Measurements from ENCODE around the gene CDH10.

Gene CDH10

DNA sequence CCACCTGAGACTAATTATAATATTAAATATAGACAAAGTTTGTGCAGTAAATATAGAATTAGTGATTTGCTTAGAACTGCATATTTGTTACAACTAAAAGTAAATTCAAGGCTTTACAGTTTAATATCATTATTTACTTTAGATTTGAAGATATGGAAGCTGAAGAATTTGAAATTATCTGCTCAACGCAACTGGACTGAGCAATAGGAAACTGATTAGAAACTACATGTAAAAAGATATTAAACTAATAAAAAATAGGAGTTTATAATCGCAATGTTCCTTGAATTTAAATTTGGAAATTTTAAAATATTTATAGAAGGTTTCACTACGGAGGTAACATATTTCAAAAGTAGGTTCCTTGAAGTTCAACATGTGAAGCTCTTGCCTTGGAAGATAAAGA is 55.2 kb downstream of the CDH10 start:
- no peaks in the 10 kb centered on the region for H3F3A ChIP-seq (ENCODE audit: insufficient read depth, low read length)
- no peak overlapping the region for H3K4me2 ChIP-seq (ENCODE audit: low read length)
- H3K36me3 ChIP-seq (ENCODE audit: insufficient read depth, low read length): no peaks in the 10 kb centered on the region
- no peak overlapping the region for H3K9ac ChIP-seq (ENCODE audit: low read length)
- H3K4me3 ChIP-seq (ENCODE audit: low read depth, low read length, poor library complexity, severe bottlenecking): no peak overlapping the region
- no peak overlapping the region for H3K27ac ChIP-seq (ENCODE audit: low read depth, low read length, poor library complexity, severe bottlenecking)
- no peaks in the 10 kb centered on the region for H3K9me3 ChIP-seq (ENCODE audit: low read length)
- H4K20me1 ChIP-seq (ENCODE audit: insufficient read depth, low read length): no peaks in the 10 kb centered on the region
- H3K27me3 ChIP-seq (ENCODE audit: insufficient read depth, low read length): no peaks in the 10 kb centered on the region
- TF ChIP-seq EZH2 (IDR thresholded peaks at IDR 0.05; ENCODE audit: borderline replicate concordance, low read length): no peak
- TF ChIP-seq, protein P1, sequence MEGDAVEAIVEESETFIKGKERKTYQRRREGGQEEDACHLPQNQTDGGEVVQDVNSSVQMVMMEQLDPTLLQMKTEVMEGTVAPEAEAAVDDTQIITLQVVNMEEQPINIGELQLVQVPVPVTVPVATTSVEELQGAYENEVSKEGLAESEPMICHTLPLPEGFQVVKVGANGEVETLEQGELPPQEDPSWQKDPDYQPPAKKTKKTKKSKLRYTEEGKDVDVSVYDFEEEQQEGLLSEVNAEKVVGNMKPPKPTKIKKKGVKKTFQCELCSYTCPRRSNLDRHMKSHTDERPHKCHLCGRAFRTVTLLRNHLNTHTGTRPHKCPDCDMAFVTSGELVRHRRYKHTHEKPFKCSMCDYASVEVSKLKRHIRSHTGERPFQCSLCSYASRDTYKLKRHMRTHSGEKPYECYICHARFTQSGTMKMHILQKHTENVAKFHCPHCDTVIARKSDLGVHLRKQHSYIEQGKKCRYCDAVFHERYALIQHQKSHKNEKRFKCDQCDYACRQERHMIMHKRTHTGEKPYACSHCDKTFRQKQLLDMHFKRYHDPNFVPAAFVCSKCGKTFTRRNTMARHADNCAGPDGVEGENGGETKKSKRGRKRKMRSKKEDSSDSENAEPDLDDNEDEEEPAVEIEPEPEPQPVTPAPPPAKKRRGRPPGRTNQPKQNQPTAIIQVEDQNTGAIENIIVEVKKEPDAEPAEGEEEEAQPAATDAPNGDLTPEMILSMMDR (IDR thresholded peaks at IDR 0.05; ENCODE audit: low read length): no peak
- no peaks in the 10 kb centered on the region for H3K9me2 ChIP-seq (ENCODE audit: low read depth, low read length)
- no peaks in the 10 kb centered on the region for H3K4me1 ChIP-seq (ENCODE audit: insufficient read depth, low read length, severe bottlenecking)
- no peaks in the 10 kb centered on the region for H3K79me2 ChIP-seq (ENCODE audit: insufficient read depth, low read length)
- H2AFZ ChIP-seq (ENCODE audit: low read length): no peak overlapping the region

DNA sequence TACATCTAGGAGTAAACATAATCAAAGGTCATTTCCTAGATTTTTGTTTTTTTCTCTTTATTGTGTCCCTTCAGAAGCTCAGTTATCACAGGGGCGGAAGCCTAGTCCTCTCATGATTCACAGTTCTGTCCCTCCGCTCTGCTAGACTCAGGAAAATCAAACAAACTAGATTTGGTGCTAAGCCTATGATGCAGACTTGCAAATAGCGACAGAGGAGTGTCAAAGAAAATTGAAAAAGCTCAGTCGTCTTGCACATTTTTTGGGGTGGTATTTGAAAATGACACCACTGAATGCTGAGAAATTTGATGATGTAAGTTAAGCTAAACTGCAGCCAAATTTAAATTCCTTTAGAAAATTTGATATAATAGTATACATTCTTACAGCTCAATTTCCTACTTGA is 59.0 kb downstream of the CDH10 start:
- no peak overlapping the region for H3K27ac ChIP-seq (ENCODE audit: low read depth, low read length, poor library complexity, severe bottlenecking)
- no peaks in the 10 kb centered on the region for H3K9me2 ChIP-seq (ENCODE audit: low read depth, low read length)
- H3K27me3 ChIP-seq (ENCODE audit: insufficient read depth, low read length): no peaks in the 10 kb centered on the region
- H2AFZ ChIP-seq (ENCODE audit: low read length): no peak overlapping the region
- H3K9me3 ChIP-seq (ENCODE audit: low read length): no peaks in the 10 kb centered on the region
- H3F3A ChIP-seq (ENCODE audit: insufficient read depth, low read length): no peaks in the 10 kb centered on the region
- no peaks in the 10 kb centered on the region for H3K36me3 ChIP-seq (ENCODE audit: insufficient read depth, low read length)
- H3K9ac ChIP-seq (ENCODE audit: low read length): no peak overlapping the region
- H3K4me2 ChIP-seq (ENCODE audit: low read length): no peak overlapping the region
- TF ChIP-seq, protein P1 (IDR thresholded peaks at IDR 0.05; ENCODE audit: low read length): no peak
- no peak for TF ChIP-seq EZH2 (IDR thresholded peaks at IDR 0.05; ENCODE audit: borderline replicate concordance, low read length)
- H3K4me1 ChIP-seq (ENCODE audit: insufficient read depth, low read length, severe bottlenecking): no peaks in the 10 kb centered on the region
- no peak overlapping the region for H3K4me3 ChIP-seq (ENCODE audit: low read depth, low read length, poor library complexity, severe bottlenecking)
- no peaks in the 10 kb centered on the region for H3K79me2 ChIP-seq (ENCODE audit: insufficient read depth, low read length)
- no peaks in the 10 kb centered on the region for H4K20me1 ChIP-seq (ENCODE audit: insufficient read depth, low read length)

DNA sequence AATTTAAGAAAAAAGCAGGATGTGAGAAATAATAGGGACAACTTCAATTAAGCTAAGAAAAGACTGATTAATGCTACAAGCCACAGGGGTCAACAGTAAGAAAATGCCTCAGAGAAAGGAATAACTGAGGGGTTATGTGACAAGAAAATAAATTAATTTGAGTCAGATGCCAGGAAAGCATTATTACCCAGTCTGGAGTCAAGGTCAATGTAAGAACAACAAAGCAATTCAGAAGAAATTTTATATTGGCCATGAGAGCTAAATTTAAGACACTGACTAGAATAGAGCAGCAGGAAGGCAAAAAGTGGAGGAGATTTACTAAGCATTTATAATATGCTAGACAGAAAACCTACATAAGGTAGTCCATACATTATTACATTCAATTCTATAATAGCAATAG is 73.5 kb downstream of the CDH10 start:
- TF ChIP-seq, protein P1 (IDR thresholded peaks at IDR 0.05; ENCODE audit: low read length): no peak
- no peak for TF ChIP-seq EZH2 (IDR thresholded peaks at IDR 0.05; ENCODE audit: borderline replicate concordance, low read length)
- Histone ChIP-seq H3K27me3 (ENCODE audit: insufficient read depth, low read length) (no peaks in the 10 kb centered on the region), H3K9me3 (ENCODE audit: low read length) (no peaks in the 10 kb centered on the region), H2AFZ (ENCODE audit: low read length) (no peak overlapping the region), H3K27ac (ENCODE audit: low read depth, low read length, poor library complexity, severe bottlenecking) (no peak overlapping the region), H3K36me3 (ENCODE audit: insufficient read depth, low read length) (no peaks in the 10 kb centered on the region), H3K9me2 (ENCODE audit: low read depth, low read length) (no peaks in the 10 kb centered on the region), H3F3A (ENCODE audit: insufficient read depth, low read length) (no peaks in the 10 kb centered on the region), H3K9ac (ENCODE audit: low read length) (no peak overlapping the region), H3K4me1 (ENCODE audit: insufficient read depth, low read length, severe bottlenecking) (no peaks in the 10 kb centered on the region), H3K4me2 (ENCODE audit: low read length) (no peak overlapping the region), H4K20me1 (ENCODE audit: insufficient read depth, low read length) (no peaks in the 10 kb centered on the region), H3K4me3 (ENCODE audit: low read depth, low read length, poor library complexity, severe bottlenecking) (no peak overlapping the region), H3K79me2 (ENCODE audit: insufficient read depth, low read length) (no peaks in the 10 kb centered on the region)

All from OCI-LY1 (cell line).